ENCODE results near the gene SCAF8. TPM values are rescaled to one million over a fixed set of nuclear protein-coding genes. Genes with fewer than 3 reads are reported as not detected.

SCAF8 gene
- total and polyA plus RNA-seq, 9 of the 15 experiments (the other 6 are each of a cell fraction or from before 2014, with no cell fraction given) = 10.5 to 46.6 (median 23.2) TPM

DNA sequence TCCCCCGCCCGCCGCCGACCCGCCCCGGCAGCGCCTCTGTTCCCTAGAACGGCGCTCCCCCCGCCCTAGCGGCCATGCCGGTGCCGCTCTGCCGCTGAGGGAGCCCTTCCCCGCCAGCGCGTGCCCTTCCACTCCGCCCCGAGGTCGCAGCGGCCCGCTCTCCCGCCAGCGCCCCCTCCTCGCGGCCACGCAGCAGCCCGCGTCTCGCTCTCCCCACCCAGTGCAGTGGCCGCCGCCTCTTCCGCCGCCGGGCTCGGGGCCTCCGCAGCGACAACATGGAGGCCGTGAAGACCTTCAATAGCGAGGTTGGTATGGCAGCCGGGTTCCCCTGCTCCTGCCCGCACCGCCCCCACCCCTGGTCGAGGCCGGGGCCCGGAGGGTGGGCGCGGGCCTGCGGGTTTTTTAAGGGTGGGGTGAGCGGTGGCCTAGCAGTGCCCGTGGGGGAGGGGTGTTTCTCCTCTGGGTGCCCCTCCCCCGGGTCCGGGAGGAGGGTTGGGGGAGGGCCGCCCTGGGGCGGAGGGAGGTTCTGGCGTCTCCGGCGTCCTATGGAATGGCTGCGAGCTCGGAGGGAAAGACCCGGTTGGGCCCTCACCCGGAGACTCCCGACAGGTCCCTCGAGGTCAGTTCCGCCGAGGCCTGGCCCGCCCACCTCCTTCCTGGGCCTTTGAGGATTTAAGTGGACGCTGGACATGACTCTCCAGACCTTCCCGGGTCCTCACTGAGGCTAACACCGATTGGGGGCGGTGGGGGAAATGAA is 588 bp downstream of the SCAF8 start (continued):
- TF ChIP-seq, protein P1, sequence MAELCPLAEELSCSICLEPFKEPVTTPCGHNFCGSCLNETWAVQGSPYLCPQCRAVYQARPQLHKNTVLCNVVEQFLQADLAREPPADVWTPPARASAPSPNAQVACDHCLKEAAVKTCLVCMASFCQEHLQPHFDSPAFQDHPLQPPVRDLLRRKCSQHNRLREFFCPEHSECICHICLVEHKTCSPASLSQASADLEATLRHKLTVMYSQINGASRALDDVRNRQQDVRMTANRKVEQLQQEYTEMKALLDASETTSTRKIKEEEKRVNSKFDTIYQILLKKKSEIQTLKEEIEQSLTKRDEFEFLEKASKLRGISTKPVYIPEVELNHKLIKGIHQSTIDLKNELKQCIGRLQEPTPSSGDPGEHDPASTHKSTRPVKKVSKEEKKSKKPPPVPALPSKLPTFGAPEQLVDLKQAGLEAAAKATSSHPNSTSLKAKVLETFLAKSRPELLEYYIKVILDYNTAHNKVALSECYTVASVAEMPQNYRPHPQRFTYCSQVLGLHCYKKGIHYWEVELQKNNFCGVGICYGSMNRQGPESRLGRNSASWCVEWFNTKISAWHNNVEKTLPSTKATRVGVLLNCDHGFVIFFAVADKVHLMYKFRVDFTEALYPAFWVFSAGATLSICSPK (IDR thresholded peaks at IDR 0.05; ENCODE audit: borderline replicate concordance) = no peak
- peak; percentile 33; the same call in 1 of the 2 replicates for TF ChIP-seq ATF7 (IDR thresholded peaks at IDR 0.05)
- no peak for TF ChIP-seq HDAC3 (IDR thresholded peaks at IDR 0.05; ENCODE audit: borderline replicate concordance, partially characterized antibody)
- TF ChIP-seq POLR2G (IDR thresholded peaks at IDR 0.05; ENCODE audit: low read depth, low read length) = peak; percentile 88
- TF ChIP-seq PHB (CRISPR knock-in tag; IDR thresholded peaks at IDR 0.05) = 0 out of 2 replicates have a peak, but pooled peaks have one; percentile 19
- no peak for TF ChIP-seq ZNF436 (CRISPR knock-in tag; IDR thresholded peaks at IDR 0.05)
- TF ChIP-seq, protein P2, sequence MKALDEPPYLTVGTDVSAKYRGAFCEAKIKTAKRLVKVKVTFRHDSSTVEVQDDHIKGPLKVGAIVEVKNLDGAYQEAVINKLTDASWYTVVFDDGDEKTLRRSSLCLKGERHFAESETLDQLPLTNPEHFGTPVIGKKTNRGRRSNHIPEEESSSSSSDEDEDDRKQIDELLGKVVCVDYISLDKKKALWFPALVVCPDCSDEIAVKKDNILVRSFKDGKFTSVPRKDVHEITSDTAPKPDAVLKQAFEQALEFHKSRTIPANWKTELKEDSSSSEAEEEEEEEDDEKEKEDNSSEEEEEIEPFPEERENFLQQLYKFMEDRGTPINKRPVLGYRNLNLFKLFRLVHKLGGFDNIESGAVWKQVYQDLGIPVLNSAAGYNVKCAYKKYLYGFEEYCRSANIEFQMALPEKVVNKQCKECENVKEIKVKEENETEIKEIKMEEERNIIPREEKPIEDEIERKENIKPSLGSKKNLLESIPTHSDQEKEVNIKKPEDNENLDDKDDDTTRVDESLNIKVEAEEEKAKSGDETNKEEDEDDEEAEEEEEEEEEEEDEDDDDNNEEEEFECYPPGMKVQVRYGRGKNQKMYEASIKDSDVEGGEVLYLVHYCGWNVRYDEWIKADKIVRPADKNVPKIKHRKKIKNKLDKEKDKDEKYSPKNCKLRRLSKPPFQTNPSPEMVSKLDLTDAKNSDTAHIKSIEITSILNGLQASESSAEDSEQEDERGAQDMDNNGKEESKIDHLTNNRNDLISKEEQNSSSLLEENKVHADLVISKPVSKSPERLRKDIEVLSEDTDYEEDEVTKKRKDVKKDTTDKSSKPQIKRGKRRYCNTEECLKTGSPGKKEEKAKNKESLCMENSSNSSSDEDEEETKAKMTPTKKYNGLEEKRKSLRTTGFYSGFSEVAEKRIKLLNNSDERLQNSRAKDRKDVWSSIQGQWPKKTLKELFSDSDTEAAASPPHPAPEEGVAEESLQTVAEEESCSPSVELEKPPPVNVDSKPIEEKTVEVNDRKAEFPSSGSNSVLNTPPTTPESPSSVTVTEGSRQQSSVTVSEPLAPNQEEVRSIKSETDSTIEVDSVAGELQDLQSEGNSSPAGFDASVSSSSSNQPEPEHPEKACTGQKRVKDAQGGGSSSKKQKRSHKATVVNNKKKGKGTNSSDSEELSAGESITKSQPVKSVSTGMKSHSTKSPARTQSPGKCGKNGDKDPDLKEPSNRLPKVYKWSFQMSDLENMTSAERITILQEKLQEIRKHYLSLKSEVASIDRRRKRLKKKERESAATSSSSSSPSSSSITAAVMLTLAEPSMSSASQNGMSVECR (CRISPR knock-in tag; IDR thresholded peaks at IDR 0.05) = 0 out of 2 replicates have a peak, but pooled peaks have one; percentile 67
- TF ChIP-seq ZNF444 (CRISPR knock-in tag; IDR thresholded peaks at IDR 0.05) = peak; percentile 97
- TF ChIP-seq, protein P3, sequence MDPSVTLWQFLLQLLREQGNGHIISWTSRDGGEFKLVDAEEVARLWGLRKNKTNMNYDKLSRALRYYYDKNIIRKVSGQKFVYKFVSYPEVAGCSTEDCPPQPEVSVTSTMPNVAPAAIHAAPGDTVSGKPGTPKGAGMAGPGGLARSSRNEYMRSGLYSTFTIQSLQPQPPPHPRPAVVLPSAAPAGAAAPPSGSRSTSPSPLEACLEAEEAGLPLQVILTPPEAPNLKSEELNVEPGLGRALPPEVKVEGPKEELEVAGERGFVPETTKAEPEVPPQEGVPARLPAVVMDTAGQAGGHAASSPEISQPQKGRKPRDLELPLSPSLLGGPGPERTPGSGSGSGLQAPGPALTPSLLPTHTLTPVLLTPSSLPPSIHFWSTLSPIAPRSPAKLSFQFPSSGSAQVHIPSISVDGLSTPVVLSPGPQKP (CRISPR knock-in tag; IDR thresholded peaks at IDR 0.05) = no peak
- TF ChIP-seq ZNF23 (CRISPR knock-in tag; IDR thresholded peaks at IDR 0.05) = no peak
- peak; percentile 65 for TF ChIP-seq ZNF263 (CRISPR knock-in tag; IDR thresholded peaks at IDR 0.05; ENCODE audit: borderline replicate concordance)
- no peak for TF ChIP-seq ARHGAP35 (IDR thresholded peaks at IDR 0.05; ENCODE audit: partially characterized antibody)
- TF ChIP-seq SRSF3 (IDR thresholded peaks at IDR 0.05; ENCODE audit: insufficient read depth, low read length) = no peak
- TF ChIP-seq, protein P4, sequence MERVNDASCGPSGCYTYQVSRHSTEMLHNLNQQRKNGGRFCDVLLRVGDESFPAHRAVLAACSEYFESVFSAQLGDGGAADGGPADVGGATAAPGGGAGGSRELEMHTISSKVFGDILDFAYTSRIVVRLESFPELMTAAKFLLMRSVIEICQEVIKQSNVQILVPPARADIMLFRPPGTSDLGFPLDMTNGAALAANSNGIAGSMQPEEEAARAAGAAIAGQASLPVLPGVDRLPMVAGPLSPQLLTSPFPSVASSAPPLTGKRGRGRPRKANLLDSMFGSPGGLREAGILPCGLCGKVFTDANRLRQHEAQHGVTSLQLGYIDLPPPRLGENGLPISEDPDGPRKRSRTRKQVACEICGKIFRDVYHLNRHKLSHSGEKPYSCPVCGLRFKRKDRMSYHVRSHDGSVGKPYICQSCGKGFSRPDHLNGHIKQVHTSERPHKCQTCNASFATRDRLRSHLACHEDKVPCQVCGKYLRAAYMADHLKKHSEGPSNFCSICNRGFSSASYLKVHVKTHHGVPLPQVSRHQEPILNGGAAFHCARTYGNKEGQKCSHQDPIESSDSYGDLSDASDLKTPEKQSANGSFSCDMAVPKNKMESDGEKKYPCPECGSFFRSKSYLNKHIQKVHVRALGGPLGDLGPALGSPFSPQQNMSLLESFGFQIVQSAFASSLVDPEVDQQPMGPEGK (CRISPR knock-in tag; IDR thresholded peaks at IDR 0.05; ENCODE audit: borderline replicate concordance) = no peak
- peak; percentile 68; the same call in 1 of the 2 replicates for TF ChIP-seq GATAD2A (IDR thresholded peaks at IDR 0.05)
- TF ChIP-seq POLR3G (IDR thresholded peaks at IDR 0.05; ENCODE audit: extremely low read depth, insufficient read length, insufficient replicate concordance) = no peak
- no peak; the same call in 1 of the 2 replicates for TF ChIP-seq GTF2A2 (tag; IDR thresholded peaks at IDR 0.05)

Data from K562 (cell line).